H1 (cell line): ENCODE results near the gene TRIM44. TPM values are rescaled to one million over a fixed set of nuclear protein-coding genes. Genes with fewer than 3 reads are reported as not detected.

Source experiments
- CTCF ChIA-PET: fragments of 300-600 bp; sonication (Branson Sonifier 250); formaldehyde crosslinking; loops from one replicate; lab custom pipeline; 2021; ENCODE audit not compliant: partially characterized antibody; lab: Charles Lee
- POLR2A ChIA-PET: fragments of 300-600 bp; sonication (Branson Sonifier 250); formaldehyde crosslinking; loops from one replicate; lab custom pipeline; 2021; ENCODE audit warnings: inconsistent platforms; ENCODE audit not compliant: partially characterized antibody; lab: Charles Lee
- DNase-seq, 2 experiments: peaks; one replicate each; pipeline versions ENCODE4 v3.0.0 to v3.0.0-alpha.2; 2010 to 2022; ENCODE audit warnings: low spot score in 2 of 2, low read depth in 1 of 2, mixed read lengths in 1 of 2
- FAIRE-seq: peaks from 2 replicates; lab custom pipeline; 2011; peaks lifted over from hg19 to GRCh38; lab: Jason Lieb, UNC
- H2AFZ ChIP-seq: 2 replicates; pipeline ENCODE4 v1.8.1; 2012; ENCODE audit warnings: low read length, inconsistent platforms
- H2AK5ac ChIP-seq: 2 replicates; pipeline ENCODE4 v1.6.1; 2013; ENCODE audit warnings: low read depth, low read length
- H2BK120ac ChIP-seq: replicated peaks from 2 replicates; pipeline ENCODE3; 2013; ENCODE audit warnings: low read depth, low read length, inconsistent platforms
- H2BK12ac ChIP-seq: 2 replicates; pipeline ENCODE4 v1.6.1; 2013; ENCODE audit warnings: low read depth, low read length
- H2BK15ac ChIP-seq: 2 replicates; pipeline ENCODE4 v1.6.1; 2013; ENCODE audit warnings: low read length
- H2BK20ac ChIP-seq: 2 replicates; pipeline ENCODE4 v1.6.1; 2013; ENCODE audit warnings: low read length
- H2BK5ac ChIP-seq: 2 replicates; pipeline ENCODE4 v1.6.1; 2013; ENCODE audit warnings: low read depth, low read length
- H3K14ac ChIP-seq: 2 replicates; pipeline ENCODE4 v1.6.1; 2013; ENCODE audit warnings: inconsistent platforms; ENCODE audit not compliant: insufficient read length
- H3K18ac ChIP-seq: 2 replicates; pipeline ENCODE4 v1.6.1; 2013; ENCODE audit warnings: low read length; ENCODE audit errors: extremely low read depth
- H3K23ac ChIP-seq: 2 replicates; pipeline ENCODE4 v1.6.1; 2013; ENCODE audit warnings: inconsistent platforms; ENCODE audit not compliant: insufficient read length
- H3K23me2 ChIP-seq: 2 replicates; pipeline ENCODE4 v1.6.1; 2013; ENCODE audit warnings: low read depth, low read length
- H3K27ac ChIP-seq: 2 replicates; pipeline ENCODE4 v1.6.1; 2011; ENCODE audit warnings: low read depth, low read length, inconsistent platforms
- H3K27me3 ChIP-seq, 4 experiments: replicated peaks in 1 of 4; 1 replicate in 1 of 4; 2 replicates in 3 of 4; pipeline versions ENCODE4 v1.6.1 to v1.8.1; 2011 to 2013; ENCODE audit warnings: low read length in 3 of 4, mild to moderate bottlenecking in 3 of 4, inconsistent platforms in 2 of 4, mixed read lengths in 2 of 4, moderate library complexity in 1 of 4; ENCODE audit not compliant: control insufficient read depth in 3 of 4, insufficient read depth in 3 of 4; ENCODE audit errors: extremely low read depth in 1 of 4
- H3K36me3 ChIP-seq, 4 experiments: 2 replicates each; pipeline versions ENCODE4 v1.6.1 to v1.8.1; 2011 to 2013; ENCODE audit warnings: mild to moderate bottlenecking in 4 of 4, low read length in 3 of 4, moderate library complexity in 2 of 4, control low read depth in 1 of 4, inconsistent platforms in 1 of 4; ENCODE audit not compliant: insufficient read depth in 4 of 4, control insufficient read depth in 2 of 4
- H3K4ac ChIP-seq: replicated peaks from 2 replicates; pipeline ENCODE3; 2013; ENCODE audit warnings: low read length, low read depth, mixed read lengths, inconsistent platforms; ENCODE audit not compliant: insufficient read length
- H3K4me1 ChIP-seq, 4 experiments: replicated peaks in 1 of 4; 1 replicate in 1 of 4; 2 replicates in 3 of 4; pipeline versions ENCODE4 v1.6.1 to v1.8.1; 2011 to 2013; ENCODE audit warnings: low read length in 3 of 4, inconsistent platforms in 2 of 4, mixed read lengths in 1 of 4; ENCODE audit not compliant: insufficient read depth in 4 of 4, control insufficient read depth in 3 of 4
- H3K4me2 ChIP-seq, 2 experiments: 2 replicates each; pipeline versions ENCODE4 v1.6.1 to v1.8.1; 2011 to 2013; ENCODE audit warnings: low read depth in 2 of 2, low read length in 2 of 2, control low read depth in 1 of 2, inconsistent platforms in 1 of 2, mild to moderate bottlenecking in 1 of 2; ENCODE audit not compliant: insufficient read depth in 1 of 2
- H3K4me3 ChIP-seq, 4 experiments: fragments of 200-600, 300-600 bp in 1 of 4; sonication (generic), shearing (Covaris generic), sonication (Bioruptor Twin) in 1 of 4; 2 replicates each; pipeline versions ENCODE4 v1.5.1 to v1.8.1; 2011 to 2016; ENCODE audit warnings: low read length in 4 of 4, low read depth in 3 of 4, control low read depth in 2 of 4, inconsistent platforms in 2 of 4, mild to moderate bottlenecking in 2 of 4, mixed read lengths in 1 of 4, moderate library complexity in 1 of 4; ENCODE audit not compliant: insufficient read depth in 2 of 4; ENCODE audit errors: extremely low read depth in 1 of 4
- H3K56ac ChIP-seq: replicated peaks from 2 replicates; pipeline ENCODE3; 2013; ENCODE audit warnings: low read depth, mild to moderate bottlenecking, mixed read lengths, low read length, inconsistent platforms; ENCODE audit not compliant: insufficient read length
- H3K79me1 ChIP-seq: 2 replicates; pipeline ENCODE4 v1.6.1; 2013; ENCODE audit warnings: low read depth, low read length, control low read depth
- H3K79me2 ChIP-seq, 2 experiments: 2 replicates each; pipeline versions ENCODE4 v1.6.1 to v1.8.1; 2012 to 2013; ENCODE audit warnings: low read length in 2 of 2, mild to moderate bottlenecking in 2 of 2, inconsistent platforms in 1 of 2; ENCODE audit not compliant: insufficient read depth in 2 of 2, control insufficient read depth in 1 of 2
- H3K9ac ChIP-seq, 4 experiments: replicated peaks in 1 of 4; 1 replicate in 1 of 4; 2 replicates in 3 of 4; pipeline versions ENCODE4 v1.6.1 to v1.8.1; 2011 to 2013; ENCODE audit warnings: low read depth in 3 of 4, low read length in 3 of 4, control low read depth in 2 of 4, mild to moderate bottlenecking in 2 of 4, moderate library complexity in 2 of 4, inconsistent platforms in 1 of 4; ENCODE audit errors: extremely low read depth in 1 of 4
- H3K9me3 ChIP-seq, 2 experiments: 2 replicates each; pipeline versions ENCODE4 v1.6.1 to v1.8.1; 2012 to 2013; ENCODE audit warnings: mild to moderate bottlenecking in 2 of 2, moderate library complexity in 2 of 2, control low read depth in 1 of 2, inconsistent platforms in 1 of 2, low read depth in 1 of 2, low read length in 1 of 2, mixed read lengths in 1 of 2; ENCODE audit not compliant: insufficient read depth in 2 of 2
- H4K20me1 ChIP-seq, 2 experiments: replicated peaks in 1 of 2; 2 replicates each; pipeline versions ENCODE3 to v1.8.1; 2011 to 2013; ENCODE audit warnings: inconsistent platforms in 2 of 2, low read length in 2 of 2, mild to moderate bottlenecking in 1 of 2; ENCODE audit not compliant: insufficient read depth in 2 of 2, control insufficient read depth in 1 of 2
- H4K5ac ChIP-seq: 2 replicates; pipeline ENCODE4 v1.6.1; 2013; ENCODE audit warnings: low read length, low read depth, mixed read lengths, inconsistent platforms; ENCODE audit not compliant: insufficient read length
- H4K8ac ChIP-seq: 2 replicates; pipeline ENCODE4 v1.8.0; 2013; ENCODE audit warnings: mild to moderate bottlenecking, moderate library complexity, low read length, inconsistent platforms; ENCODE audit not compliant: insufficient read depth; ENCODE audit errors: extremely low read depth
- H4K91ac ChIP-seq: replicated peaks from 2 replicates; pipeline ENCODE3; 2013; ENCODE audit warnings: low read length, mixed read lengths, inconsistent platforms; ENCODE audit not compliant: insufficient read length
- ASH2L ChIP-seq: fragments of 200-600, 300-600 bp; sonication (generic); IDR thresholded peaks from one replicate; pipeline ENCODE4 v1.7.1; 2017; ENCODE audit warnings: low read length
- BACH1 ChIP-seq: IDR thresholded peaks from 2 replicates; pipeline ENCODE4 v1.6.1; 2012; ENCODE audit warnings: low read length, improper control_type of control experiment
- CEBPB ChIP-seq: IDR thresholded peaks from 2 replicates; pipeline ENCODE4 v1.6.1; 2012; ENCODE audit warnings: low read depth, low read length
- CHD2 ChIP-seq: IDR thresholded peaks from 2 replicates; pipeline ENCODE4 v1.6.1; 2012; ENCODE audit warnings: low read length, improper control_type of control experiment
- CTBP2 ChIP-seq: IDR thresholded peaks from 2 replicates; pipeline ENCODE4 v1.7.0; 2011; ENCODE audit warnings: borderline replicate concordance, mild to moderate bottlenecking, moderate library complexity, mixed read lengths, low read length; ENCODE audit not compliant: insufficient read depth, insufficient read length
- FOSL1 ChIP-seq: IDR thresholded peaks from 2 replicates; pipeline ENCODE4 v1.6.1; 2011; ENCODE audit warnings: mild to moderate bottlenecking, low read depth, low read length, moderate library complexity; ENCODE audit not compliant: insufficient read depth
- GABPA ChIP-seq: IDR thresholded peaks from 2 replicates; pipeline ENCODE4 v1.6.1; 2011; ENCODE audit warnings: mild to moderate bottlenecking, low read length, moderate library complexity, borderline replicate concordance; ENCODE audit not compliant: insufficient read depth
- HDAC2 ChIP-seq, 2 experiments: fragments of 300-600 bp in 1 of 2; sonication (generic) in 1 of 2; IDR thresholded peaks; 2 replicates each; pipeline ENCODE4 v1.6.1; 2011 to 2012; ENCODE audit warnings: low read depth in 2 of 2, low read length in 2 of 2, mild to moderate bottlenecking in 2 of 2, moderate library complexity in 2 of 2, borderline replicate concordance in 1 of 2, inconsistent platforms in 1 of 2
- NRF1 ChIP-seq: IDR thresholded peaks from 2 replicates; pipeline ENCODE4 v1.6.1; 2011; ENCODE audit warnings: mild to moderate bottlenecking, low read depth, low read length, improper control_type of control experiment
- POLR2AphosphoS5 ChIP-seq: IDR thresholded peaks from 2 replicates; pipeline ENCODE4 v1.6.1; 2011; ENCODE audit warnings: low read depth, low read length
- RBBP5 ChIP-seq: IDR thresholded peaks from 2 replicates; pipeline ENCODE4 v1.7.1; 2012; ENCODE audit warnings: low read depth, mild to moderate bottlenecking, inconsistent platforms, low read length, moderate library complexity, borderline replicate concordance
- RNF2 ChIP-seq: fragments of 200-900, 300-1000 bp; sonication (generic); IDR thresholded peaks from 2 replicates; pipeline ENCODE4 v1.7.1; 2016; ENCODE audit warnings: borderline replicate concordance, low read depth, mild to moderate bottlenecking, antibody characterized with exemption, low read length; ENCODE audit not compliant: poor library complexity, severe bottlenecking; ENCODE audit errors: missing control alignments
- SRF ChIP-seq: IDR thresholded peaks from 2 replicates; pipeline ENCODE4 v1.6.1; 2011; ENCODE audit warnings: mild to moderate bottlenecking, low read depth, low read length, moderate library complexity
- WGBS, 2 experiments: shearing (Covaris generic) in 1 of 2; methylation state at CpG; one replicate each; pipeline versions ENCODE4 v1.1.6 to v1.1.7; 2013 to 2015; ENCODE audit warnings: low lambda C conversion rate in 2 of 2, mixed read lengths in 2 of 2, inconsistent platforms in 1 of 2, low coverage in 1 of 2, missing lambda C conversion rate in 1 of 2; ENCODE audit not compliant: insufficient replicate concordance in 2 of 2, insufficient coverage in 1 of 2, insufficient read length in 1 of 2; ENCODE audit errors: extremely low coverage in 1 of 2, missing lambda C conversion rate in 1 of 2; 5-methylcytosine and 5-hydroxymethylcytosine counted together
- polyA plus RNA-seq, 7 experiments: library from polyadenylated mRNA; depleted of rRNA in 3 of 7; stranded (reverse) in 5 of 7; unstranded in 2 of 7; fragments of >200 nt in 5 of 7; fragments of 200-250 nt in 2 of 7; gene quantifications; 1 replicate in 5 of 7; 2 replicates in 1 of 7; 4 replicates in 1 of 7; pipeline versions ENCODE4 v1.2.1 to v1.2.3, GENCODE V29; 2011 to 2013; ENCODE audit warnings: missing spikeins in 2 of 7, mixed read lengths in 2 of 7
- total RNA-seq: library from RNA; stranded (reverse); fragmentation: NEBNext Ultra II Directional; extraction: Animal tissue kit (Norgen Biotek cat#: 25700); gene quantifications from 2 replicates; pipeline ENCODE4 v1.2.1, GENCODE V29; 2021

Gene TRIM44
- total and polyA plus RNA-seq, 2 of the 8 experiments (the other 6 are each of a cell fraction or from before 2014, with no cell fraction given), result 13.9 to 34.4 TPM

DNA sequence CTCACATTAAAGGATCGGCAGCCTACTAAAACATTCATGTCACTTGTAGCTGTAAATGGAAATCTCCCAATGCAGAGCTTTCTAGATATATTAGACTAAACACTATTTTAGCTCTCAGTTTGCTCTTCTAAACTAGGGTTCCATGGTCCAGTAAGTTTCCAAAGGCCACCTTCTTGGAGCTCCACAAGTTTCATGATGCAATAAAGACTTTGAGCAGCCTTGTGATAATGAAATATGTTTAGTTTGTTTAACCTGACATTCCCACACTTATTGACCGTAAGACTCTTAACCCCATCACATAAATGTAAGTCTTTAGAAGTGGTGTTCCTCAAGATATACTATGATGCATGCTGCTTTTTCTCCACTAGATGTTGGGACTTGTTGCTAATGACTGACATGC is 87.7 kb downstream of the TRIM44 start:
- CTCF ChIA-PET, result interaction anchor here (0.6 kb wide), 1 partner anchor 215 kb away, joined by 5 read pairs; no protein-coding TSS in a partner anchor
- H2BK15ac ChIP-seq, result no peak overlapping the region

More for the DNA sequence above, 87.7 kb downstream of the TRIM44 start:
- no peaks in the 10 kb centered on the region for H3K79me1 ChIP-seq
- H3K27ac ChIP-seq, result no peak overlapping the region
- no peak for TF ChIP-seq RBBP5
- TF ChIP-seq FOSL1, result no peak
- TF ChIP-seq CHD2, result no peak
- no peak for TF ChIP-seq BACH1
- no peak for TF ChIP-seq POLR2AphosphoS5
- no peak for TF ChIP-seq RNF2
- no peak for TF ChIP-seq HDAC2 (IDR thresholded peaks at IDR 0.05; ENCODE audit: borderline replicate concordance in 1 of 2, low read depth in 2 of 2, low read length in 2 of 2)
- no peak for TF ChIP-seq GABPA
- no peak for TF ChIP-seq CTBP2
- TF ChIP-seq CEBPB, result no peak
- no peak for TF ChIP-seq NRF1
- no peak for TF ChIP-seq SRF
- TF ChIP-seq ASH2L, result no peak
- TF ChIP-seq, all 59 proteins: peak for 0
- no peak overlapping the region for H2BK5ac ChIP-seq
- H3K9me3 ChIP-seq, result no peaks in the 10 kb centered on the region
- no peak for FAIRE-seq
- POLR2A ChIA-PET, result no interaction called here
- no peak overlapping the region for H3K18ac ChIP-seq
- no peak overlapping the region for H3K4me2 ChIP-seq
- no peak overlapping the region for H4K91ac ChIP-seq
- no peak overlapping the region for H3K56ac ChIP-seq
- no peak overlapping the region for H3K23ac ChIP-seq
- peaks cover 0 to 6% (median under 1%) of the 10 kb centered on the region in 4 experiments; a peak in 2 of 7 replicates for H3K4me1 ChIP-seq
- no peak overlapping the region for H2AK5ac ChIP-seq
- H3K23me2 ChIP-seq, result no peaks in the 10 kb centered on the region
- no peak overlapping the region for H2BK20ac ChIP-seq
- H3K36me3 ChIP-seq, result no peaks in the 10 kb centered on the region
- no peak overlapping the region for H3K4ac ChIP-seq
- H3K14ac ChIP-seq, result no peak overlapping the region
- H4K5ac ChIP-seq, result no peak overlapping the region
- DNase-seq, result no peak
- H4K20me1 ChIP-seq, result no peaks in the 10 kb centered on the region
- H3K27me3 ChIP-seq, result no peaks in the 10 kb centered on the region
- H2BK120ac ChIP-seq, result no peak overlapping the region
- H3K4me3 ChIP-seq, result no peak overlapping the region
- no peak overlapping the region for H3K9ac ChIP-seq
- H4K8ac ChIP-seq, result no peak overlapping the region
- H2AFZ ChIP-seq, result no peak overlapping the region
- no peak overlapping the region for H2BK12ac ChIP-seq
- WGBS, 2 experiments, result 93% methylated on average over 2 of the region's 2 CpGs; no CpG with 5 or more reads in 1 of the 2 experiments
- H3K79me2 ChIP-seq, result no peaks in the 10 kb centered on the region
